ENCODE results near the gene DUS4L. TPM values are rescaled to one million over a fixed set of nuclear protein-coding genes. Genes with fewer than 3 reads are reported as not detected.
A peak's percentile ranks its signal among the peaks of the same experiment; 100 is the strongest.
"Not testable (repeated sequence)": the region's sequence is repeated elsewhere in the genome, so short reads cannot be mapped to it uniquely, and the experiment has no call there.

Gene DUS4L, protein sequence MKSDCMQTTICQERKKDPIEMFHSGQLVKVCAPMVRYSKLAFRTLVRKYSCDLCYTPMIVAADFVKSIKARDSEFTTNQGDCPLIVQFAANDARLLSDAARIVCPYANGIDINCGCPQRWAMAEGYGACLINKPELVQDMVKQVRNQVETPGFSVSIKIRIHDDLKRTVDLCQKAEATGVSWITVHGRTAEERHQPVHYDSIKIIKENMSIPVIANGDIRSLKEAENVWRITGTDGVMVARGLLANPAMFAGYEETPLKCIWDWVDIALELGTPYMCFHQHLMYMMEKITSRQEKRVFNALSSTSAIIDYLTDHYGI
- total RNA-seq (2014; rRNA removed; shearing (Covaris generic)), result 13.3 and 14.8 TPM in 2 replicates

DNA sequence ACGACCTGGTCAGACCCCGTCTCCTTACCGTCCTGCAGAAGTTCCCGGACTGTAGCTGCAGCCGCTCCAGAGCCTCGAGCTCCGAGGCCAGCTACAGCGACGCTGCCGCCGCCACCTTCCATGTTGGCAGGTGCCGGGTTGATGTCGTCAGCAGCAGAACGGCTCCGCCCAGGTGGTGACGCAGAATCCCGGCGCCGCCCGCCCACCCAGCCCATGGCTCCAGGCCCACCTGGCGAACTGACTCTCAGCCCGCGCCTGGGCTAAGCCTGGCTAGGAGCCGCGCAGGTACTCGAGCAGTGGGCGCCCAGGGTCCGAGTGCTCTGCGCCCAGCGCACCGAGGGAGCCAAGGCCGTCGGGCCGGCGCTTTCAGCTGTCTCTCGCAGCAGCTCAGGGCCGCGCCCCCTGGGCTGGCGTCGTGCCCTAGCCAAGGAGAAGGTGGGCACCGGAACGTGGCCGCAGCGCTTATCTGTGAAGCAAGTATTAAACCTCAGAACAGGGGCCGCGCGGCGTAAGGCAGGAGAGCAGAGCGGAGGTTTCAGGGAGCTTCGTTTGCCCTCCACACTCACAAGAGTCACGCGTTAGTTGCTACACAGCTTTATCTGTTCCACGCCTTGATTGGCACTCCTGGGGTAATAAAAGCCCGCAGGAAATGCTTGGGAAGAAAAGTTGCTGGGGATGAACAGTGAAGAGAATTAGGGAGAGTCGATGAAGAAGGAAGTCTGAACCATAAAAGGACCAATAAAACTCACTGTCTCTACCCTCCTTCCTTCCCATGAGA, at the start of gene DUS4L, which contains the start of gene COG5:
Gene DUS4L (plus strand): TSS at position 197 of the 778 bp plus-strand sequence. CDS start 3,100 bp downstream, outside the sequence.
Gene COG5 (minus strand): TSS at position 146 of the 778 bp plus-strand sequence. CDS start 24 bp downstream, at position 122.
- DNase-seq (ENCODE audit: low spot score), result peak; percentile 69

DNA sequence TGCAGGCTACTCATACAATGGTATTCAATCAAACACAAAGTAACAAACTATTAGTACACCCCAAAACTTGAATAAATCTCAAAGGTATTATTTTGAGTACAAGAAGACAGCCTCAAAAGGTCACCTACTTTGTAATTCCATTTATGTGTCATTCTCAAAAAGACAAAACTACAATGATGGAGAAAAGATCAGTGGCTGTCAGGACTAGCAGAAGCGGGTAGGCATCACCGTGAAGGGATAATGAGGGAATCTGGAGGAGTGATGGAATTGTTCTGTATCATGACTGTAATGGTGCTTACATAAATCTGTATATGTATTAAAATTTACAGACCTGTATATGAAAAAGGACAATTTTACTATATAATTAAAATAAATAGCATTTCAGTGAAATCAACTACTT, 37.1 kb upstream of the DUS4L start:
- DNase-seq (ENCODE audit: low spot score), result no peak

DNA sequence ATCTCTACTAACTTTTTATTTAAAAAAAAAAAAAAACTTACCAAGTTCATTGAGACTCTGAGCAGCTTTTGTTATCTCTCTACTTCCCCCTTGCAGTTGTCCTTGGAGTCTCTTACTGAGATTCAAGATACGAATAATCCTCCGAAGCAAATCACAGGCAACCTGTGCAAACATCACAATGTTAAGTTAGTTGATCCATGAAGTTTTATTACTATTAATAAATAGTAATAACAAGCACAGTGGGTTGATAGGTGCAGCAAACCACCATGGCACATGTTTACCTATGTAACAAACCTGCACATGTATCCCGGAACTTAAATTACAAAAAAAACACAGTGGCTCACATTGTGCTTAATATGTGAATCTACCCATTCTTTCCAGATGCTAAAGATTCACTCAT, 36.6 kb upstream of the DUS4L start:
- DNase-seq (ENCODE audit: low spot score), result no peak

DNA sequence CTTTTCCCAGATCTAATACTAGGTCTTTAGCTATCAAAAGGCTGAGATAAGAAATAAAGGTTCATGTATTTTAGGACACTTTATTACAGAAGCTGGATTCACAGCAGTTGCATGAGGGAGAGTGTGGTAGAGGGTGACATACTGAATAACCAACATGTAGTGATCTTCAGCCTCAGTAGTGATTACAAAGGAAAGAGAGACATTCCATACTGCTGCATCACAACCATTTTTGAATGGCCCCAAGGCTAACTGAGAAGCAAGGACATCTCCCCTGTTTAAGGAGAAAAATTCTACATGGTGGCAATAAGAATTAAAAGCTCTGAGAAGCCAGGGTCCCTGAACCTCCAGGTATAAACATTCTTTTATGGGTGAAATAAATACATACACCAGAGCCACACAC, 35.3 kb upstream of the DUS4L start:
- no peak for DNase-seq (ENCODE audit: low spot score)

DNA sequence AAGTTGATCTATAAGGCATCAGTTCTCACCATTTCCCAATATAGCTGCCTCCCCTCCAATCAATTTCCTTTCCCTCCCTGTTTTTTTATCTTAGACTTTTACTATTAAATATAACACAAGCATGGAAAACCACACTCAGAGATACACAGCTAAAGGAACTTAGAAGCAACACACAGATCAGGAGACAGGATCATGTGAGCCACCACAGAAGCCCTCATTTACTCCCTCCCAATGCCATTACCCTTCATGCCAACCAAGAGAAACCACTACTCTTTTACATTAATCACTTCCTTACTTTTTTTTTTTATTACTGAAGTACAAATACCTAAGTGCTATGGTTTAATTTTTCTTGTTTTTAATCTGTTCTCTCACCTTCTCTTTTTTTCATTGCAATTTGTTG, 33.0 kb upstream of the DUS4L start:
- no peak for DNase-seq (ENCODE audit: low spot score)

DNA sequence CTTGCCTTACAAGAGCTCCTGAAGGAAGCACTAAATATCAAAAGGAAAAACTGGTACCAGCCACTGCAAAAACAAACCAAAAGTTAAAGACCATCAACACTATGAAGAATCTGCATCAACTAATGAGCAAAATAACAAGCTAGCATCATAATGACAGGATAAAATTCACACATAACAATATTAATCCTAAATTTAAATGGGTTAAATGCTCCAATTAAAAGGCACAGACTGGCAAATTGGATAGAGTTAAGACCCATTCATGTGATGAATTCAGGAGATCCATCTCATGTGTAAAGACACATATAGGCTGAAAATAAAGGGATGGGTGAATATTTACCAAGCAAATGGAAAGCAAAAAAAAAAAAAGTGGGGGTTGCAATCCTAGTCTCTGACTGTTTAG, 29.6 kb upstream of the DUS4L start:
- no peak for DNase-seq (ENCODE audit: low spot score)

DNA sequence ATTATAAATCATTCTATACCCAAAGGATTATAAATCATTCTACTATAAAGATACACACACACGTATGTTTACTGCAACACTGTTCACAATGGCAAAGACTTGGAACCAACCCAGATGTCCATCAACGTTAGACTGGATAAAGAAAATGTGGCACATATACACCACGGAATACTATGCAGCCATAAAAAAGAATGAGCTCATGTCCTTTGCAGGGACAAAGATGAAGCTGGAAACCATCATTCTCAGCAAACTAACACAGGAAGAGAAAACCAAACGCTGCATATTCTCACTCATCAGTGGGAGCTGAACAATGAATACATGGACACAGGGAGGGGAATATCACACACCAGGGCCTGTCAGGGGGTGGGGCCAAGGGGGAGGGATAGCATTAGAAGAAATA, 26.5 kb upstream of the DUS4L start:
- DNase-seq (ENCODE audit: low spot score), result not testable (repeated sequence)

DNA sequence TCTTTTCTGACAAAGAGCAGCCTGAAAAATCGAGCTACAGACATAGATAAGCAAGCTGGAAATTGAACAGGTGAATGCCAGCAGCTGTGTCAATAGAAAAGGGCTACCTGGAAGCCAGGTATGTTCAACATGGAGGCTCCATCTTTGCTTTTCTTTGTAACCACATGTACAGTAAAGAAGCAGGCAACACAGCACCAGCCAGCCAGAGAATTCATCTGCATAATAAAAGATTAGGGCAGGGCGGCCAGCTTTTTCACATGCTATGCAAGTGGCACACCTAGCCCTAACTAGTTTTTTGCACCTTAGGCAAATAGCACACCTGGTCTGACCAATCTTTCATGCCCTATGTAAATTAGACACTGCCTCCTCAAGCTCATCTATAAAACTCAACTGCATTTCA, 25.8 kb upstream of the DUS4L start:
- DNase-seq (ENCODE audit: low spot score), result no peak

DNA sequence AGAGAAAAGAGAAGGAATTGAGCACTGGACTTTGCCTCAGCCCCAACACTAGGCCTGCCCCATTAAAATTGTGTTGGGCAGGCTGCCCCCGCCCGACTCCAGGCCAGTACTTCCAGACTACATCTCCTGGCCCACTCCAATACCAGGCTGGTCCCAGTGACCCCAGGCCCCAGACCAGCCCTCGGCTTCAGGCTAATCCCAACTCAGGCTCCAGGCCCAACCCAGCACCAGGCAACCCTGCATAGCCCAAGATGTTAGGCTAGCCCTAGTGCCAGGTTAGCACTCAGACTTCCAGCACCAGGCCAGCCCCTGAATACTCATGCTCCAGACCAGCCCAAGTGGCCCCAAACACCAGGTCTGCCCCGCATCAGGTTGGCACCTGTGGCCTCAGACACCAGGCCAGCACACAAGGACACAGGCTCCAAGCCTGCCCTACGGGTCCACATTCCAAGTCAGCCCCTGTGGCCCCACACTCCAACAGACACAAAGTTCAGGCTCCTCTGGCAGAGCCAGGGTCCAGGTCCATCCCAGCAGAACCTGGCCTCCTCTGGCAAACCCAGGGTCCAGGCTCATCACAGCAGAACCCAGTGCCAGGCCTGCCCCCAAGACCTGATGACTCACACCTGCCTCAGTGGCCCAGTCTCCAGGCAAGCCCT, 20.3 kb upstream of the DUS4L start:
- DNase-seq (ENCODE audit: low spot score), result no peak

DNA sequence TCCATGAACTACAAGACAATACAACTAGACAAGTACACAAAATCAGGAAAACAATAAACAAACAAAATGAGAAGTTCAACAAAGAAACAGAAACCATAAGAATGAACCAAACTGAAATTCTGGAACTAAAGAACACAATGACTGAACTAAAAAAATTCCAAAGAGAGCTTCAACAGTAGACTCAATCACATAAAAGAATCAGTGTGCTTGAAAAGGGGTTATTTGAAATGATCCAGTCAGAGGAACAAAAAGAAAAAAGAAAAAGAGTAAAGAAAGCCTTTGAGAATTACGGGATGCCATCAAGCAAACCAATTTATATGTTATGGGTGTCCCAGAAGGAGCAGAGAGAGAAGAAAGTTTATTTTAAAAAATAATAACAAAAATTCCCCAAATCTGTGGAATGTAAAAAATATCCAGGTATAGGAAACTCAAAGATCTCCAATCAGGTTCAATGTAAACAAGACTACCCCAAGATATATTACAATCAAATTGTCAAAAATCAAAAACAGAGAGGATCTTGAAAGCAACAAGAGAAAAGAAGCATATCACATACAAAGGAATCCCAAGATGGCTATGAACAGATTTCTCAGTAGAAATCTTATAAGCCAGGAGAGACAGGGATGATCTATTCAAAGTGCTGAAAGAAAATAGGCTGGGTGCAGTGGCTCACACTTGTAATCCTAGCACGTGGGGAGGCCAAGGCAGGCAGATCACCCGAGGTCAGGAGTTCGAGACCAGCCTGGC, 18.8 kb upstream of the DUS4L start:
- no peak for DNase-seq (ENCODE audit: low spot score)

DNA sequence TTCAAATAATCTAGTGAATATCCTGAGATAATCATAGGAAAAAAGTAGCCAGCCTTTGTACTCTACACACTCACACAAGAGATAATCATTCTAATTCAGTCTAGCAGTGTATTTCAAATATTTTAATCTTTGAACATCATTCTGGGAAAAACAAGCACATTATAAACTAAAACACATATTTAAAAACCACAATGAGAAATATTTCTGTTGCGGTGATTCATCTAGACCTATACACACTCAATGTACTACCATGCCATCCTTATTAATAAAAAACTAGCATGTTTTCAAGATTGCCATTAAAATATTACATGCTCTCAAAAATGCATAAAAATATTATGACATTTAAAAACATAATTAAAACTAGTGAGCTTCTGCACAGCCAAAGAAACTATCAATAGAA, 11.8 kb upstream of the DUS4L start:
- DNase-seq (ENCODE audit: low spot score), result no peak

DNA sequence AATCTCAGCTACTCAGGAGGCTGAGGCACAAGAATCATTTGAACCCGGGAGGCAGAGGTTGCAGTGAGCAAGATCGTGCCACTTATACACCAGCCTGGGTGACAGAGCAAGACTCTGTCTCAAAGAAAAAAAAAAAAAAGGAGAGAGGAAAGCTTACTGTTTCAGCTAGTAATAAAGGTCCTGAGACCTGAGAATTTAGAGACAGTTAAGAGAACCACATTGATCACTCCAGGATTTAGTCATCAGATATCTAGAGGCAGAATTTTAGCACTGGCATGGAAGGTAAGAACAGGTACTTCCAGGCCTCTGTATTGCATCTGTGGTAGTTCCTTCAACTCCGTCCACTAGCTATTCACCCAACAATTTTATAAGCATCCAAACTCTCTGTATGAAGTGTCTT, 7.9 kb upstream of the DUS4L start:
- DNase-seq (ENCODE audit: low spot score), result no peak

DNA sequence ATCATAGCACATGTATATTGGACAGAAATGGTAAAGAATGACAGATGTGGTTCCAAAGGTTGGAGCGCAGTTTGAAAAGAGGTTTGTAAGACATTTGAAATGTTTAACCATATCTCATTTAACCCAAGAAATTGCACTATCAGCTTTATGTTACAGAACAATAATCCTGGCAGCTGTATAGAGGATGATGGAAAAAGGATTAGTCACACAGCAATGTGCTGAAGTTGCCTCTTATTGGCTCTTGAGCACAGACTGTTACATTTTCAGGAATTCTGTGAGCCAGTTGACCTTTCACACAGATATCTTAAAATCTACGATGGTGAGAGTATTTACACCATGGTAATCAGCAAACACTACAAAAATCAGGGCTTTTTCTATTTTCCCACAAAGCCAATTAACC, 3.9 kb upstream of the DUS4L start:
- DNase-seq (ENCODE audit: low spot score), result peak; percentile 16

DNA sequence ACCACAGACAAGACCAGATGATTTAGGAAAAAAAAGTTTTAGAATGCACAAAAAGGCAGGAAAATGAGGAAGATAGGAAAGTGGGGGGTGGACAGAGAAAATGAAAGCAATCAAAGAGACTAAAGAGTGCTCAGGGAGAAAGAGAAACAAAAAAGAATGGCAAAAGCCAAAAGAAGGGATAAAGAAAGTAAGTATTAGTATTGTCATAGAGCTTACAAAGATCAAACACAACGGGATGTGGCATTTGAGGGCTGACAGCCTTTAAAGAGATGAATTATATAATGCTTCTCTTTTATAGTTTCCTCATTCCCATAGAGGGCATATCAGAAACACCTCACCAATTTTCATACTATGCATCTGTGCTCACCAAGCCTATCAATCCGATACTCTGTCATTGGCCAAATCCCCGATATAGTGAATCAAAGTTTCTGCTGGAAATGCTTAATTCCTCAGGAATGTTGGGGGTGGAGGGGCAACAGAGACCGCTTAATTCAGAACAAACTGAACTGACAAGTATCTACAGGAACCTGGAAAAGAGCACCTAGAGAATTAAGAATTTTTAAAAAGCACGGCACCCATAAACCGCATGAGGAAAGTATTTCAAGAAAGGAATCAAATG, 2.8 kb upstream of the DUS4L start:
- no peak for DNase-seq (ENCODE audit: low spot score)

DNA sequence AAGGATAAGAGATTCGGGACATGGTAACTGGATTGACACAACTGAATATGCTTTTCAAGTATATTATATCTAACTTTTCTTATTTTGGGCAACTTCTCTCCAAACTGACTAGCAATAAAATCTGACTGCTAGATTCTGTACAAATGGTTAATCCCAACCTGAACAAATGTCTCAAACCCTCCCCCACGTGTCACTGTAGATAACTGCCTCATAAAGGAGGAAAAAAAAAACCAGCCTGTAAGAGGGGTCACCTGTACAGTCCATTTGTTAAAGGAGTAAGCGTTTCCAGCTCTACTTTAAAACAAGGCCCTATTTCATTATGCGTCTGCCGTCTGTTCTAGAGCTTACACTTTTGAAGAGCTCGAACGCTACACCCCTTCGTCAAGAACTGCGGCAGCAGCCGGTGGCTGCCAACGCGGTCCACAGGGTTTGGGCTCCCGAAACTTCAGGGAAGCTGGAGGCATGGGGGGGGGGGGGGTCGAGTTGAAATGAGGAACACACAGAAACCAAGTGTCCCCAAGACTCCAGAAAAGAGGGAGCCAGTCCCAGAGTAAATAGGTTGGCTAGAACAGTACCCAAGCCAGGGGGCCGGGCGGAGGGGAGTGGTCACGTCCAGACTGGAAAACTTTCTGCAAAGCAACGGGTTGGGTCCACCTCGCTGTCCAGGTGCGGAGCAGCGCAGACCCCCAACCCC, 543 bp upstream of the DUS4L start:
- no peak for DNase-seq (ENCODE audit: low spot score)

DNA sequence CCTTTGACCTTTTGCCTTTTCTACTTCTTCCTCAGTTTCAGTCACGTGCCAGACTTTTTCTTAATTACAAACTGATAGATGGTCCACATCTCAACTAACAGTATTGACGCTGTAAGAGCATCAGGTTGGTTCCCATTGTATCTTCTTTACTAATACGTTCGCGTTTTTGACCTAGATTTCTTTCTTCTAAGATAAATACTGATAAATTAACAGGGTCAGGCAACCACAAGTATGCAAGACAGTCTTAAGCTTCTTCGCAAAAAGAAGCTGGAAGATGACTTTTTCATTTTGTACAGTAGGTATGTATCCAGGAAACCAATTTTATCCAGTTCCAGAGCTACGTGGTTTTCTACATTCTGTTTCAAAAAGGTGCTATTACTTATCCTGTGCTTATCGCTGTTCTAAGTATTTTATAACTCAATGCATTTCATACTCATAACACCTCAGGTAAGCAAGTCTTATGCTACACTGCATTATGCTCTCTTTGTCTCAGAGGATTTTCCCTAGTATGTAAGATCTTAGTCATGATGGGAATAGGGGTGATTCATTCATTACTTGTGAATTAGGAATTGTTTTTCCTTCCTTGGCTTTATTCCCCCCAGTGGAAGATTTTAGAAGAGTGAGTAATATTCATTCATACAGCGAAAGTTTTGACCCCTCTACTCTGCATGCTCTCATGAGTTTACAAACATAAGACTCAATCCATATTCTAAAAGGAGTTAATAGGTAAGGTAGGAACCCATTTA, 955 bp downstream of the DUS4L start:
- DNase-seq (ENCODE audit: low spot score), result no peak

DNA sequence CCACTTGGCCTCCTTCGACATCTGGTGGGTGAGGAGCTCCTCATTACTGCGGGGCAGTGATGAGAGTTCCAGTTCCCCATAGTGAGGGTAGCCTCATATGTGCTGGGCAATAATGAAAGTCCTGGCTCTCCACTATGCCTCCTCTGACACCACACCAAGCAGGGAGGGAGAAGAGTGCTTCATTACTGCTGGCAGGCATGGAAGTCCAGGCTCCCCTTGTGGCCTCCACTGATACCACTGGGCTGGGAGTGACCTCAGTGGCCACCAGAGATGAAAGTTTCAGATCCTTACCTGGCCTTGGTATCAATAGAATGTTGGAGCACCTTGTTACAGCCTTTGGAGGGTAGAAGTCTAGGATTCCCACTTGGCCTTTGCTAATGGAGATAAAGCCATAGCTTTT, 6.5 kb downstream of the DUS4L start:
- DNase-seq (ENCODE audit: low spot score), result no peak

DNA sequence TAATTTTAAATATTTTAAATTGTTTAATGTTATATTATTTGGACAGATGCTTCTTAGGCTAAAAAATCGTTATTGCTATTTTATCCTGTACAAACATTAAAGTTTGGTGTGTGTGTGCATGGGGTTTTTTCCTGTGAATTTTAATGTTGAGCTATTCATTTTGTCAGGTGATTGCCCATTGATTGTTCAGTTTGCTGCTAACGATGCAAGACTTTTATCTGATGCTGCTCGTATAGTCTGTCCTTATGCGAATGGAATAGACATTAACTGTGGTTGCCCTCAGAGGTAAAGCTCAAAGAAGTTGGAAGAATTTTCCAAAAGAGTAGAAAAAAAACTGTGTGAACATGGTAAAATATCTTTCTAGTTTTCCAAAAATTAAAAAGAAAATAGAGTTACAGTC, 9.8 kb downstream of the DUS4L start:
- DNase-seq (ENCODE audit: low spot score), result no peak

DNA sequence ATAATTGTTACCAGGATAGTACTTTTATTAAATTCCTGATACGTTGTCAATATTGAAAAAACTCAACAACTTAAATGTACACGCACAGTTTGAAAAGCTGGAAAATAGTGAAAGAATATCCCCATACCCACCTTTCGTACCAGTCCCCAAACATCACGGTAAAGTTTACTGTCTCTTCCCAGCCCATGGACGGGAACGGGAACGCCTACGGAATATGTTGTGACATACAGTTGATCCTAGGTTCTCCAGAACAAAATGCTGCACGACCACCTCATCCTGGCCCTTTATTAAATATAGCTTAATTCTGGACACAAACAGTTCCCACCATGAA, 15.7 kb downstream of the DUS4L start:
- DNase-seq (ENCODE audit: low spot score), result no peak
